Activated gamma-delta T cell treated with anti-CD3 and anti-CD28 coated beads, Interleukin-2, amount 50 U/mL, for 16 hours (primary cell): ENCODE data around the gene LIN7B.

ENCODE experiments used
- DNase-seq: peaks from one replicate; pipeline ENCODE4 v3.0.0-alpha.2; 2020; ENCODE audit warnings: low read depth

LIN7B gene

GRCh38 chr19:49165111-49165750, 51.1 kb downstream of the LIN7B start:
- DNase-seq, result no peak

GRCh38 chr19:49165865-49166301, 51.7 kb downstream of the LIN7B start:
- no peak for DNase-seq

- no peak for DNase-seq
Measured at GRCh38 chr19:49167857-49168409, 53.8 kb downstream of the LIN7B start.
